OCI-M1 (cell line): Measurements from ENCODE around the gene STAC.
A peak's percentile ranks its signal among the peaks of the same experiment; 100 is the strongest.

Experiments used
- DNase-seq: peaks from one replicate; lab custom pipeline; 2025; lab: John Stamatoyannopoulos, UW

The STAC gene

DNA sequence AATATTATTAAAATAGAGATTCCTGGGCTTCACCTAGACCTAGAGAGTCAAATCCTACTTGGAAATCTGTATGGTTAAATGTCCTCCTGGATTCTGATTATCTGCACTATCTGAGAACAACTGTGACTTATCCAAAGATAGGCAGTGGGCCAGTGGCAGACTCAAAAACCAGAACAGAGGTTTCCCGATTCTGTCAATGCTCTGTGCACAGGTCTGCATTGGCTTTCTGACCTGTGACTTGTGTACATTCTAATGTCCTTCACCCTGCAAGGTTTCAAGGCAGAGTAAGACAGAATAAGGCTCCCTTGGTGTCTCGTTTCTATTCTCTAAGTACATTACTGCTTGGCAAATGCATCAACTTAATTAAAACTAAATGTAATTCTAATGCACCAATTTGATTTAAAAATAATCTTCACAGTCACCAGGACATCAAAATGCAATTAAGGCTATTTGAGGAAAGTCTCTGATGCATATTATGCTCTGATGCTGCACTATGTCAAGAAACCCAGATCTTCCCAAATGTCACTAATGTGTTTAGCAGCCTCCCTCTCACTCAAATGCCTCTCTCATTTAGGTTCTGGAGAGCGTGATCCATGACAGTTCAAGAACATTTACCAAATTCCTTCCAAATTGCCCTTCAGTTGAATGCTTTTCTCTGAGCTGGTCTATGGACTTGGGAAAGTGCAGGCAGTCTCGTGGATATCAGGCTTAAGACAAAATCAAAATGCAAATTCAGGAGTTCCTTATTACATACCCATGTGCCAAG, 140.1 kb downstream of the STAC start:
- no peak for DNase-seq

DNA sequence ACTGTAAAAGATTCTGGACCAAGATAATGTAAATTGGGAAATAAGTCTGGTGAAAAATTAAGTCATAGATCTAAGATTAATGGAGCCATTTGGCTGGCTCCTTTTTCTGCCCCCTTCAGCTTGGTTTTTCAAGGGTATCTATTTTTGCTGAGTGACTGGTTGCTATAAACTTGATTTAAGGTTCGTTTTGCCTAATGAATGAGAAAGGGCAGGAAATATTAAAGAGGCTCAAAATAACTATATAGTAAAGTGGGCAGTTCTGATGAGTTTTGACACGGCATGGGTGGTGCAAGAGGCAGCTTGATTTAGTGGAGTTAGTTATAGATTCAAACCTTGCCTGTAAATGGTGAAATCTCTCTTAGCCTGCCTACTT, 140.7 kb downstream of the STAC start:
- no peak for DNase-seq

DNA sequence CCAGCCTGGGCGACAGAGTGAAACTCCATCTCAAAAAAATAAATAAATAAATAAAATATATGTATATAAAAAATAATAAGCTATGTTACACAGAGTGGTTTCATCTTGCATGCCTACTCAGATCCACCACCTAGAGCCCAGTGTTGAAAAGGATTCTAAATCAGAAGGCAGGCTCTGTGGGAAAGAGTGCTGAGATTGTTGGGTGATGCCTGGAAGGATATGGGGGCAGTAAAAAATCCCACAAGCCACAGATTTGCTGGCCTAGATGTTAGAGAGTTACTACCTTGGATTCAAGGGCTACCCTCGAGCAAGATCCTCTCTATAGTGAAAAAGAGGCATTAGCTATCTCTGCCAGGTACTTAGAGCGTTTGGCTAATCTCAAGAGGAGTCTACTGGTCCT, 144.3 kb downstream of the STAC start:
- DNase-seq, result no peak

DNA sequence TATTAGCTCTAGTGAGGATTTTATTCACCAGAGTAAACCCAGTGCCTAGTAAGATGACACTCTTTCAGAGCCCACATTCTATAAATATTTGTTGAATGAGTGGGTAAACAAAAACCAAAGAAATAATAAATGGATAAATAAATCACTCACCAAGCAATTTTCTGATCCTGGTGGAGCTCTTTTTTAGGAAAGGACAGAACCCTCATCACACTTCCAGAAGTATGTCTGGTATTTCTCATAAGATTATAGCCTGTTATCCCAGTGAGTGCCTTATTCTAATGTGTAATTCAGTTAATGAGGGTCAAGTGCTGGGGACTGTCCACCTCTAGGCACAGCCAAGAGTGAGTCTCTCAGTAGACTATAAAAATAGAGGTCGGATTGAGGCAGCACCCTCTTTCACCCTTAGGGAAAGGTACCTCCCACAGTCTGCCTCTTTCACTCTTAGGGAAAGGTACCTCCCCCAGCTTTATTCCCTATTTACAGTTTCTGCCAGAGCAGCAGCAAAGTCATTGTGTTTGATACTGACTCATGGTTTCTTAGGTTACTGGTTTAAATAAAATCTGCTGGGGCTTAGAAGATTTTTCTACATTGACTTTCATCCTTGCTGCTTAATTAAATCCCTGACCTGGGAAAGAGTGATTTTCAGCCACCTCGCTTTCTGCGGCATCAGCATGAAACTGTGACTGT, 145.0 kb downstream of the STAC start:
- DNase-seq, result no peak

DNA sequence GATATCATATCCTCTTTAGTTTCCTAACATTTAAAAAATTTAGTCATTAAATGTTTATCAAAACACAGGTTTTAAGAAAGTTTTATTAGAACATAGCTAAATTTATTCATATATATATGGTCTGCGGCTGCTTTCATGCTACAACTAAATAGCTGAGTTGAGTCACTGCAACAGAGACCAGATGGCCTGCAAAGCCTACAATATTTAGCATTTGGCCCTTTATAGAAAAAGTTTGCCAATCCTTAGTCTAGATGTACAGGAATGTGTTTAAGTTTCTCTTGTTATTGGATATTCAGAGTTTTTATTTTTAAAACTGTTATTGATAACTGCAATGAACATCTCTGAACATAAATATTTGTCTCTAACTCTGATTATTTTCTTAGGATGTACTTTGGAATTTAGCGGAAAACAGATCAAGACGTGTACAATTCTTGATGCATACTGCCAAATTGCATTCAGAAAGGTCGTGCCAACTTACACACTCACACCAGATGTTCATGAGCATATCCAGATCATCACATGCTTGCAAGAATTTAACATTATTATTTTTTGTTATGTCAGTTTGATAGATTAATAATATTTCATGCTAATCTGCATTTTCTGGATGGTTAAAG, 157.9 kb downstream of the STAC start:
- no peak for DNase-seq

DNA sequence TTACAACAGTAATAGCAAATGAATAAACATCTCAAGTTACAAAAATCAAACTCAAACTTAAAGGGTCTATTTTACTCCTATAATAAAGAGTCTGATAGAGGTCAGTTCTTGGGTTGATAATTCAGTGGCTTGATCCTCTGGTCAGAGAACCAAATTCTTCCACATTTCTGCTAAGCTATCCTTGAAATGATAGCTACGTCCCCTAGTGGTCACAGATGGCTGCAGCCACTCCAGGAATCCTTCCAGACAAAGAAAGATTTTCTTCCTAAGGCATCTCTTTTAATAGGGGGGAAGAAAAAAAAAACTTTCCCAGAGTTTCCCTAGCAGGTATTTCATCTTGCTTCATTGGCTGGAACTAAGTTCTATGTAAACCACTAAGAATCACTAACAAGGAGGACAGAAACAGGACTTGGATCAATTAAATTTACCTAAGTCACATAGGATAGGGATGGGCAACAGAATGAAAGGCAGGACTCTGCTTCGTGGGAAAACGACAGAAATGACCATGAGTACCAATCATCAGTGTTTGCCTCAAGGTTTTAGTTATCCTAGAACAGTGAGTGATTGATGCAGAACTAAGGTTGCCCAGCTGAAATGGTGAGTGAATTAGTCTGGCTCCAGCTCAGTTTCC, 160.7 kb downstream of the STAC start:
- peak; percentile 66 for DNase-seq

DNA sequence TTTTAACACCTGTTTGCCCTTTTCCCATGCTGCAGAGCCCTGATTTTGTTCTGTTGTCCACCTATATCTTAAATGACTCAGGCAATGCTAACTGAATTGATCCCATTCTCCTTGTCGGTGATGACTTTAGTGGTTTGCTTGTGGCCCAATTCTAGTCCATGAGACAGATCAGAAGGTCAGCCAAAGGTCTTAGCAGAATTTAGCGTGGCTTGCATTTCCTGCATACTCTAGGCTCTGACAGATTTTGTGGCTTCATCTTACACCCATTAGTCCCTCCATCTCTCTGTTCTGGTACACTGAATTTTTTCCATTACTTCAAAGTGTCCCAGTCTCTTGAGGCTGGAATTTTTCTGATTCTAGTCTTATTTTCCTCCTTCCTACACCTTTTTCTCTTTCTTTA, 161.9 kb downstream of the STAC start:
- no peak for DNase-seq

DNA sequence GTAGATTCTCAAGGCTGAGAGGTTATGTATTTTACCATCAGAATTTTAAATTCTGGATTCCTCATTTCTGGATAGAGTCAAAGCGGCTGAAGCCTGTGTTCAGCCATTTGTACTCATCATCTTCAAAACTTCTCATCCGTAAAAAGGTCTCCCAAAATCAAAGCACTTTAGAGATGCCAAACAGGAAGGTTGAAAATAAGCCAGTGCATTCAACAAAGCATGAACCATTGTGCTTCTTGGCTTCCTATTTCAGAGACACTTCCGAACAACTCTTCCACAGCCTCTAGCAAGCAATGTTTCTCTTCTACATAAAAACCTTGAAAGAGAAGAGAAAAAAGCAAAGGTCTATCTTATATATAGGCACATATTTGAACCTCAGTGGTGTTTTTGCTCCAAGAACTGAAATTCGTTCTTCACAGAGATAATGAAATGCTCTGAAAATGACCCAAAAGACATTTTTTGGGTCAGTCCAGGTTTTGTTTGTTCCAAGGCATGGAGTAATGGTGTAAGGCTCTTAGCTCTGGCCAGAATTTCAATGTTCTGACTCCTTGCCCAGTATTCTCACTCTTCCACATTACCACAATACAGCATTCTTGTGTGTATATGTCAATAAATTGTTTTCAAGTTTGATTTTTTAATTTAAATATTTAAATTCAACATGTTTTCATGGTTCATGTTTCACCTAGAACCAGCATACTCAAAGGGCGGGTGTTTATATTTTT, 163.1 kb downstream of the STAC start:
- no peak for DNase-seq

DNA sequence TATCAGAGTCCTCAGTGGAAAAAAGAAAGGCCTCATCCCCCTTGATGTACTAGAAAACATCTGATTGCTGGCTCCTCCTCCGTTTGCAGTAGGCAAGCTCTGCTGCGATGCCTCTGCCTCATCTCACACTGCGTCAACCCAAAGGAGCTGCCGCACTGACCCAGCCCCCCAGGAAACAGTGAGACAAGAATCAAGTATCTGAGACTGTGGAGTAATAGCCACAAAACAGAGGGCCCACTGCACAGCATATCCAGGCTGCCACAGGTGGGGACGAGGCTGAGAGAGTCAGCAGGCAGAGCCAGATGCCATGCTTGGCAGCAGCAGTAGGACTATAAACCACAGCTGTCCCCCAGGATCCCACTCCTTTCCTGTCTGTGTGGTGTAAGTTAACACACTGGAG, 165.9 kb downstream of the STAC start:
- no peak for DNase-seq

DNA sequence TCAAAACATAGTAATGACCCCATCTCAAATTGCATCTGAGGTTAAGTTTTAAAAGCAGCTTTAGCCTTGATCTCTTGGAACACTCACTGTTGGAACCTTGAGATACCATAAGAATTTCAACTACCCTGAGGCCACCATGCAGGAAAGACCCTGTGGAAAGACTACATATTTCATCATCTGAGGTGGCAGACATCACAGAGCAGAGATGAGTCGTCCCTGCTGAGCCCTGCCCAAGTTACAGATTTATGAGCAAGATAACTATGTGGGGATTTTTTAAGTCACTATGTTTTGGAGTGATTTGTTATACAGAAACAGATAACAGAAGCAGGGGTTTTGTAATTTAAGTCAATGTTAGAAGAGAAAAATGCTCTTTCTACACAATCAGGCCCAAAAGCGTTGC, 168.4 kb downstream of the STAC start:
- no peak for DNase-seq

DNA sequence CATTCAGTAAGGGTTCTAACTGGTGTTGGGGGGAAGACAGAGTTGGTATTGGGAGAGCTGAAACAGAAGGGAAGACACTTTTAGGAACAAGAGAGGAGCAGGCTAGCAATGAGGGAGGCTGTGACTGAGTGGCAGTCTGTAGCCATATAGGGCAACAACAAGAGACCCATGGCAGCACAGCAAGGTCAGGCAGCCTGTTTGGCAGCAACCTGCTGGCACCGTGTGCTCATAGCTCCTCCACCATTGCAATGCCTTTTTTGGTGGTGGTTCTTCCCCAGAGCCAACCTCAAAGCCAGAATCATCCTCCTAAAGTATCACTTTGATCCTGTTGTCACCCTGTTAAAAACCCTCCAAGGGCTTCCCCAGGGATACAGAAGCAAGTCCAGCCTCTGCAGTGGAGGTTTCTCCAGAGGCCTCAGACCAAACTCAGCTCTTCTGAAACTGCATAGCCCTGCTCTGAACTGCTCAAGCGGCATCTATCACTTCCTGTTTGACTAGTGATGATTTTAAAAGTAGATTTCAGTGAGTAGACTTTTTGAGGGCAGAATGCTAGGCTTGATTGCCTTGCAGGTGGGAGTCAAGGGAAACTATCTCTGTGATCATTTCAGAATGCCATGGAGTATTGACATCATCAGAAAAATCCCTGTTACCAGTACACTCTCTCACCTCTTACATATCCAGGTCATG, 176.9 kb downstream of the STAC start:
- no peak for DNase-seq

DNA sequence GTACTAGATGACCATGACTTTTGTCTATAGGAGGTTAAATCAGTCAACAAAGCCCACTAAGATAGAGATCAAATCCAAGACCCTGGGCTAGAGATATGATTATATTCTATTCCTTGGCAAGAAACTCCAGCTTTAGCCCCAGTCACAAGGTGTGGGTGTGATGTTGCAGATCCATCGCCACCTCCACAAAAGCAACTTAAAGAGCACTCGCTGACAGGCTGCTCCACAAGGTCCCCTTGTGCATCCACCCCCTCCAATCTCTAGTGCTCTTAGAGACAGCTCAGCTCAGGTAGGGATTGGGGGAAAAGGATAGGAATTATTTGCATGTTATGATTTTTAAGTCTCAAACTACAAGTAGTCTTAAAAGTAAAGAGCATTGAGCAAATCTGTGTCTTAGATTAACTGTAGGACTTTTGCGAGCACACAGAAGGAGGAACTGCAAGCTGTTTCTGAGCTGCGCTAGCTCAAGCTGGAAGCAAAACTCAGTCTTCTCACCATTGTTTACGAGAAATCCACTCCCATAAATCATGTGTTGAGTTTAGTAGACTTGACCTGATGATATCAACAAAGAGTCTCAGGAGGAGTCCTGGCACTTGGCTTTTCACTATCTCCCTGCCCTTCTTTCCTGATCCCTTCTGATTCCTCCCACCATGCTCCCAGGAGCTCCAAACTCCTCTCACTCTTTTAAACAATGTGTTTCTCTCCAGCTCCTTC, 177.6 kb downstream of the STAC start:
- peak; percentile 12 for DNase-seq

DNA sequence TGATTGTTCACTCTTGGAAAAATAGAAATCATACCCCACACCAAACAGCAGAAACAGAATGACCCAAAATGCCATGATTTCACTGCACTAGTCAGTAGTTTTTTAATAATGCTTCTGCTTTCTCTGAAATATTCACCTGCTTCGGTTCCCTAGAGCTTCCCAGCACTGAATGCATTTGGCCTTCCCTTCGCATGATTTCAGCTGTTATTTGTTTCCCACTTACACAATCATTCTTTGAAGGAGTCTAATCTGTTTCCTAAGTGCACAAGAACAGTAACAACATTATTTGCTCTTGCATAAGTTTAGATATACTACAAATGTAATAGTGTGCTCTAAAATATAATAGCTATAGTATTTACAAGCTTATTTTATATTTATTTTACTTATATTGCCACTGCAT, 178.7 kb downstream of the STAC start:
- no peak for DNase-seq

DNA sequence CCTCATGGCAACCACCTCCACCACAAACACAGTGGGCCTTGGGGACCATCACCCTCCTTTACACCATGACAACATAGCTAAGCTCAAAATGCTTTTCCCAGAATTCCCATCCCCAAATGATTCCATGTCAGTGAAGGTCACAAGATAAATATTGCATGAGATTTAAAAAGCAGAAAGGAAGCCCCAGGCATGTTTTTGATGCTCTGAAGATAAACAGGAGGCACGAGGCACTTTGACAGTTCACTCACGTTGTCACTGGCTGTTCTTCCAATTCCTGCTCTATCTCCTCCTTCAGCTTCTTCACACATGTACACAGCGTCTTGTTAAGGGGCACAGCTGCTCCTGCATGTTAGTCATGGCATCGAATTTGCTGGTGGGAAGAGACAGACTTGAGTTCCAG, 180.4 kb downstream of the STAC start:
- DNase-seq, result peak; percentile 7

DNA sequence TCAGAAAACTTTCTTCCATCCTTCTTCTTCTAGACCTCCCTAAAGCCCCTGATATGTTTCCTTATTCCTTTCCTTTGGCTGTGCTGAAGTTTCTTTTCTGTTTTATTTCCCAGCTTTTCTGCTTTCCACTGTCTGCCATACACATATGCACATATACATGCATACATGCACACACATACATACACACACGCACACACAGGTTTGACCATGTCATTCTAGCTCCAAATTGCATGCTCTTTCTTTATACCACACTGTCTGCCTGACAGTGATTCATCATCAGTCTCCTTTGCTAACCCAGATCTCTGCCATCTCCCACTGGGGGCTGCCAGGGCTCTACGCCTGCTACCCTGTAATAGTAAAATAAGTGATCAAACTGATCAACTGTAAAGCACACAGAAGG, 181.3 kb downstream of the STAC start:
- DNase-seq, result no peak

DNA sequence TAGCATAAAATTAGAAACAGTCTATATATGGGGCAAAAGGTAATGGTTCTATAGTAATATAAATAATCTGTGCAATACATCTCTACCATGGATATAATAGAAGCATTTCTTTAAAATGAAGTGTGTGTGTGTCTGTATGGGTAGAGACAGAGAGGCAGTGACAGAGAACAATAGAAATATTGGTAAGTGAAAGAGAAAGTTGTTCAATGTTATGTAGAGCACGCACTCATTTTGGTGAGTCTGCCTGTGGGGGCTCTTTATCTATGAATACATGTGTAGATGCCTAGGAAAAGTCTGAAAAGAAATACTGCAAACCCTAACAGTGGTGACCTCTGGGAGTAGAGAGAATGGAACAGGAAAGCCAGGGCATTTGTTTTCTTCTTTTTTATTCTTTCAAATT, 182.6 kb downstream of the STAC start:
- peak; percentile 81 for DNase-seq

DNA sequence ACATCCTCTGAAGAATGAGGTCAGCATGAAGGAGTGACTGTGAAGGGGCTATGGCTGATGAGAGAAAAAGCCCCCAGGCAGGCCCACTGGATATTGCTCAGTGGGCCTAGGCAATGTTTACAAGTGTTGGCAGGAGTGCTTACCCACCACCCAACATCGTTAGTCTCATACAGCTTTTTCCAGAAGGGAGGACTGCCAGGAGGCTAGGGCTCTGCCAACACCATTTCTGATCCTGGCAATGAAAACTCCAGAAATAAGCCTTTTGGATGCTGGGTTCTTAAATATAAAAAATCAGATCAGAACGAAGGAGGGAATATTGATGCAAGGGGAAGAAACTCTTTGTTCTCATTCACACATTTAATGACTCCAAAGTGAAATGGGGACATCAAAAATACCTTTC, 194.9 kb downstream of the STAC start:
- no peak for DNase-seq

DNA sequence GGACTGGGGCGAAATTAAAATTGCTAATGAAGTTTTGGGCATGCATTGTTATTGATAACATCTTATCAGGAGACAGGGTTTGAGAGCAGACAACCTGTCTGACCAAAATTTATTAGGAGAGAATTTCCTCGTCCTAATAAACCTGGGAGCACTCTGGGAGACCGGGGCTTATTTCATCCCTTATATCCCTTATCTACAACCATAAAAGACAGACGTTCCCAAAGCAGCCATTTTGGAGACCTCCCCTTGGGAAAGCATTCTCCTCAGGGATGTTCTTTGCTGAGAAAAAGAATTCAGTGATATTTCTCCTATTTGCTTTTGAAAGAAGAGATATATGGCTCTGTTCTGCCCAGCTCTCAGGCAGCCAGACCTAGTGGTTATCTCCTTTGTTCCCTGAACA, 198.1 kb downstream of the STAC start:
- peak; percentile 26 for DNase-seq

DNA sequence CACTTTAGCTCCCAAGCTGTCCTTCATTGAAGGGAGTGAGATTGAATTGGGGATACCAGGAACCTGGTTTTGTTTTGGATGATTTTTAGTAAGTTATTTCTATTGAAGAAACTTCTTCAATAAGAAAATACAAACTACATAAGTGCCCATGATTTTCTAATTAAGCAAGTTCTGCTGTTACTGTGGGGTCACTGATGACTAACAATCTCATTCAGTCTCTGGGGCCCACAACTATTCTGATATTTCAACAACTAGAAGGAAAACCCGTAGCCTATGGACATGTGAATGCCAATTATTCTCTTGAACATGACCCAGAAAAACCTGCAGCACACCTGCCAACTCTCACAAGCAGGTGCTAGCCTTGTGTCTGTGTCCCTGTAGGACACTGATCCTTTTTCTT, 199.4 kb downstream of the STAC start:
- DNase-seq, result no peak

DNA sequence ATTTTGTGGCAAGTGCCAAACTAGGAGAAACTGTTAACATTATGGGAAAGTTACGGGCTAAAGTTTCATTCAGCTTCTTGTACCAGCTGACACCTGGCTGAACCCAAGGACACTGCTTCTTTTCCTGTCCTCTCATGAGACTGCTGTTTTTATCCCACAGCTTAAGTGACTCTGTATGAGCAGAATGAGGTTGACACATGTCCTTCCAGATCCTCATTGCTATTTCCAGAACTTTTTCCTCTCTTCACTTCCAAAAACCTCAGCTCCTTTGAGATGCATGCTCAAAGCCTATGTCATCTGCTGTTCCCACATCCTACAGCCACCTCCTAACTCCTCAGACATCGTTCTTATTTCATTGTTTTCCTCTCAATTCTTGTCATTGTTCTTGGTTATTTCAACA, 200.4 kb downstream of the STAC start:
- no peak for DNase-seq

DNA sequence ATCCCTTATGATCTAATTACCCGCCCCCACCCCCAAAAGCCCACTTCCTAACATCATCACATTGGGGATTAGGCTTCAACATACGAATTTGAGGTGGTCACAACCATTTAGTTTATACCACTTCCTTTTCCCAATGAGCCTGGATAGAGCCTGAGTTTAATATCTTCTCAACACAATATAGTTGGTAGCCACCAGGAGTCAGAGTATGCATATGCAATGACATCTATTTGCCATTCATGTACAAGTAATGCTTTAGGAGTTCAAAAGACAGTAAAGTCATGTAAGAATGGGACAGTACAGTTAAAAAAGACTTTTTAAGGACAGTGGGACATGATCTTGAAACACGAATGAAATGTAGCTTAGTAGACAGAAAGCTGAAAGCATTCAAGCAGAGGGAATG, 211.7 kb downstream of the STAC start:
- peak; percentile 30 for DNase-seq
